HPDE6-E6E7 (cell line): ENCODE data around the gene CARS2.
"Not testable (repeated sequence)": the region's sequence is repeated elsewhere in the genome, so short reads cannot be mapped to it uniquely, and the experiment has no call there.

Source experiments
- DNase-seq: peaks from one replicate; pipeline ENCODE4 v3.0.0; 2011; ENCODE audit warnings: missing footprints; ENCODE audit errors: extremely low spot score

CARS2 gene

GRCh38 chr13:110617321-110618072 lies 88.4 kb downstream of the CARS2 start:
- no peak for DNase-seq

GRCh38 chr13:110616103-110617101 lies 89.5 kb downstream of the CARS2 start:
- peak; percentile 72 for DNase-seq

- DNase-seq, result peak; percentile 100
Measured at GRCh38 chr13:110615322-110616102, 90.4 kb downstream of the CARS2 start, which contains the start of gene NAXD. NAXD (plus strand) TSS chr13:110615545; CDS start chr13:110615602, 57 bp downstream.

GRCh38 chr13:110615005-110615321 lies 91.0 kb downstream of the CARS2 start:
- DNase-seq, result no peak

- no peak for DNase-seq
Measured at GRCh38 chr13:110610955-110611595, 94.8 kb downstream of the CARS2 start.

- DNase-seq, result no peak
Measured at GRCh38 chr13:110607675-110608224, 98.2 kb downstream of the CARS2 start.

GRCh38 chr13:110606281-110606680 lies 99.6 kb downstream of the CARS2 start:
- not testable (repeated sequence) for DNase-seq

- no peak for DNase-seq
Measured at GRCh38 chr13:110605132-110605531, 100.8 kb downstream of the CARS2 start.

GRCh38 chr13:110600980-110601379 lies 104.9 kb downstream of the CARS2 start:
- DNase-seq, result no peak

- DNase-seq, result no peak
Measured at GRCh38 chr13:110600261-110600819, 105.6 kb downstream of the CARS2 start.

- no peak for DNase-seq
Measured at GRCh38 chr13:110597041-110597689, 108.8 kb downstream of the CARS2 start.

GRCh38 chr13:110593430-110594130 lies 112.3 kb downstream of the CARS2 start:
- DNase-seq, result no peak

GRCh38 chr13:110592665-110593064 lies 113.3 kb downstream of the CARS2 start:
- DNase-seq, result no peak
